GM12878 (cell line): ENCODE results near the gene SMPDL3A. TPM values are rescaled to one million over a fixed set of nuclear protein-coding genes. Genes with fewer than 3 reads are reported as not detected.

Experiments
- ATAC-seq: fragments of 200-7000 bp; cut with Tn5 transposase; 3 replicates; pipeline ENCODE4 v1.9.1; 2020; ENCODE audit warnings: mild to moderate bottlenecking, moderate library complexity
- BruUV-seq: library from RNA; stranded (reverse); fragments of 400-500 nt; replicated peaks from 2 replicates; lab custom pipeline; 2021; lab: Mats Ljungman, UMichigan
- CTCF ChIA-PET: fragments of 300-600 bp; sonication (Branson Sonifier 250); formaldehyde crosslinking; extraction: SDS; loops from one replicate; lab custom pipeline; 2021; ENCODE audit warnings: inconsistent platforms; lab: Yijun Ruan, JAX
- POLR2A ChIA-PET: fragments of 350-600 bp; formaldehyde crosslinking; extraction: SDS; loops from one replicate; lab custom pipeline; 2021; ENCODE audit warnings: inconsistent platforms; lab: Charles Lee
- RAD21 ChIA-PET: fragments of 300-600 bp; sonication (Branson Sonifier 250); formaldehyde crosslinking; loops from one replicate; lab custom pipeline; 2023; ENCODE audit warnings: antibody characterized with exemption; ENCODE audit not compliant: unreplicated experiment; lab: Charles Lee
- SMC1A ChIA-PET: fragments of 300-600 bp; sonication (Branson Sonifier 250); formaldehyde crosslinking; loops from one replicate; lab custom pipeline; 2023; ENCODE audit not compliant: unreplicated experiment, uncharacterized antibody; lab: Charles Lee
- DNase-seq: peaks from one replicate; pipeline ENCODE4 v3.0.0-alpha.2; 2011; ENCODE audit warnings: low read depth, low spot score
- FAIRE-seq: peaks from 3 replicates; lab custom pipeline; 2011; peaks lifted over from hg19 to GRCh38; lab: Jason Lieb, UNC
- H2AFZ ChIP-seq: 2 replicates; pipeline ENCODE4 v1.6.0; 2011; ENCODE audit warnings: low read depth, low read length, control low read depth; ENCODE audit not compliant: control insufficient read depth
- H3K27ac ChIP-seq: 2 replicates; pipeline ENCODE4 v1.5.1; 2011; ENCODE audit warnings: control low read depth; ENCODE audit not compliant: control insufficient read depth, insufficient read depth
- H3K27me3 ChIP-seq, 2 experiments: replicated peaks in 1 of 2; 2 replicates each; pipeline versions ENCODE4 v1.6.0 to v1.6.1; 2011; ENCODE audit warnings: low read length in 1 of 2; ENCODE audit not compliant: control insufficient read depth in 2 of 2, insufficient read depth in 2 of 2
- H3K36me3 ChIP-seq, 2 experiments: 2 replicates each; pipeline ENCODE4 v1.5.1; 2011; ENCODE audit warnings: low read length in 1 of 2; ENCODE audit not compliant: control insufficient read depth in 2 of 2, insufficient read depth in 2 of 2
- H3K4me1 ChIP-seq: 2 replicates; pipeline ENCODE4 v1.6.1; 2011; ENCODE audit warnings: mild to moderate bottlenecking, low read length, moderate library complexity, mixed read lengths; ENCODE audit not compliant: control insufficient read depth, insufficient read depth
- H3K4me2 ChIP-seq: 2 replicates; pipeline ENCODE4 v1.6.0; 2011; ENCODE audit warnings: control low read depth; ENCODE audit not compliant: control insufficient read depth, insufficient read depth
- H3K4me3 ChIP-seq: fragments of 200-600 bp; sonication (generic); 2 replicates; pipeline ENCODE4 v1.5.1; 2016
- H3K79me2 ChIP-seq: 2 replicates; pipeline ENCODE4 v1.6.0; 2011; ENCODE audit warnings: low read length; ENCODE audit not compliant: control insufficient read depth, insufficient read depth
- H3K9ac ChIP-seq: 2 replicates; pipeline ENCODE4 v1.8.0; 2011; ENCODE audit warnings: low read length, control low read depth, mixed read lengths; ENCODE audit not compliant: control insufficient read depth, insufficient read depth
- H3K9me3 ChIP-seq: replicated peaks from 3 replicates; pipeline ENCODE4 v1.5.1; 2011; ENCODE audit warnings: mild to moderate bottlenecking, low read length; ENCODE audit not compliant: control insufficient read depth, insufficient read depth
- H4K20me1 ChIP-seq: 2 replicates; pipeline ENCODE4 v1.6.0; 2011; ENCODE audit not compliant: control insufficient read depth, insufficient read depth
- CBX3 ChIP-seq: fragments of 200-600 bp; sonication (generic); IDR thresholded peaks from 2 replicates; pipeline ENCODE4 v1.6.1; 2016; ENCODE audit warnings: low read depth, borderline replicate concordance
- HDAC6 ChIP-seq: fragments of 200-600 bp; sonication (generic); IDR thresholded peaks from one replicate; pipeline ENCODE4 v1.8.0; 2017; ENCODE audit warnings: antibody characterized with exemption; ENCODE audit not compliant: unreplicated experiment
- HDGF ChIP-seq: fragments of 450-650 bp; IDR thresholded peaks from 2 replicates; pipeline ENCODE4 v1.6.1; 2016; ENCODE audit warnings: antibody characterized with exemption
- PAX5 ChIP-seq: IDR thresholded peaks from 2 replicates; pipeline ENCODE4 v1.6.1; 2011; ENCODE audit warnings: low read depth, low read length, borderline replicate concordance
- WGBS: methylation state at CpG from one replicate; pipeline ENCODE4 v1.1.6; 2016; ENCODE audit warnings: low lambda C conversion rate; ENCODE audit not compliant: insufficient replicate concordance, insufficient coverage; ENCODE audit errors: missing lambda C conversion rate; 5-methylcytosine and 5-hydroxymethylcytosine counted together
- in situ Hi-C: fragments of 300-500 bp; cut with MboI; formaldehyde crosslinking; loops from 9 replicates; pipeline ENCODE4 v1.14.3; 2018; ENCODE audit warnings: mixed read lengths
- intact Hi-C: fragments of 100-400 bp; cut with micrococcal nuclease; formaldehyde crosslinking; loops from one replicate; pipeline ENCODE4 v1.14.2; 2022; ENCODE audit not compliant: unreplicated experiment
- polyA plus RNA-seq, 11 experiments: library from polyadenylated mRNA; depleted of rRNA in 4 of 11; unstranded in 6 of 11; stranded (reverse) in 5 of 11; fragments of >200 nt; fragmentation: Nextera tagmentation in 4 of 11; fragmentation: Illumina TruSeq in 1 of 11; extraction: Ambion mirVana in 4 of 11; extraction: Trizol in 1 of 11; gene quantifications; 1 replicate in 1 of 11; 2 replicates in 10 of 11; pipeline versions ENCODE4 v1.2.1 to v1.2.3, GENCODE V29; 2011 to 2016; ENCODE audit warnings: inconsistent platforms in 2 of 11, missing spikeins in 2 of 11, low read depth in 1 of 11
- total RNA-seq, 4 experiments: library from RNA; depleted of rRNA in 3 of 4; stranded (reverse); fragments of >200 nt in 3 of 4; fragmentation: Illumina TruSeq in 1 of 4; extraction: Trizol in 1 of 4; gene quantifications; 2 replicates each; pipeline versions ENCODE4 v1.2.1 to v1.2.3, GENCODE V29; 2013 to 2021
- TF ChIP-seq, protein P1 (sequence below): fragments of 450-650 bp; IDR thresholded peaks from 2 replicates; pipeline ENCODE4 v1.6.1; 2017; ENCODE audit warnings: mild to moderate bottlenecking, low read depth, inconsistent platforms; ENCODE audit not compliant: poor library complexity, severe bottlenecking
- TF ChIP-seq, protein P2 (sequence below): IDR thresholded peaks from 2 replicates; pipeline ENCODE4 v1.6.1; 2012; ENCODE audit warnings: mild to moderate bottlenecking, low read depth, low read length

The SMPDL3A gene
- total and polyA plus RNA-seq, 10 of the 15 experiments (the other 5 are each of a cell fraction or from before 2014, with no cell fraction given) = 0.05 to 0.91 (median 0.09) TPM; not detected in 3

DNA sequence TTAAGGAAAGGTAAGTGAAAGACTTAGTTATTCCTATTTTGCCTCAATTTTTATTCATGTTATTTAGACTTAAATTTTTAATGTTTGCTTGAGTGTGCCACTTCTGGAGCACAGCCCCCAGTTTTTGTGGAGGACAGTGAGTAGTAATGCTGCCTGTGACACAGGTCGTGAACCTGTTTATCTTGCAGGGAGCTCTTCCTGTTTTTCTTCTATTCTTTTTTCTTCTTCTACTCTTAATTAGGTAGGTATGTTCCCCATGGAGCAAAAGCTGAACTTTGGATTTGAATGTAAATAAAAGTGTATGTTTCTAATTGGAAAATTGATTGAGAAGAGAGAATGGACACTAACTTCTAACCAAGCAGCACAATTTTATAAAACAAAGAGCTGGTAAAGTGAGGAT lies 12.3 kb downstream of the SMPDL3A start:
- FAIRE-seq (no peak), ATAC-seq (no peak), DNase-seq (no peak)
- Histone ChIP-seq H3K79me2 (no peaks in the 10 kb centered on the region), H3K9me3 (no peaks in the 10 kb centered on the region), H3K36me3 (no peaks in the 10 kb centered on the region), H3K27ac (no peak overlapping the region), H3K9ac (no peak overlapping the region), H3K4me2 (no peak overlapping the region), H3K4me3 (no peak overlapping the region), H2AFZ (no peak overlapping the region), H4K20me1 (no peaks in the 10 kb centered on the region), H3K4me1 (no peaks in the 10 kb centered on the region), H3K27me3 (no peaks in the 10 kb centered on the region)
- TF ChIP-seq CBX3 = no peak
- TF ChIP-seq HDGF = no peak
- ChIA-PET SMC1A (interaction anchor here (0.8 to 3.1 kb wide), 14 partner anchors 8 to 68 kb away, joined by 3 to 13 read pairs (median 4); partner anchors contain the start of gene SMPDL3A), RAD21 (interaction anchor here (0.9 to 1.3 kb wide), 2 partner anchors 14 to 69 kb away, joined by 3 to 6 read pairs; no protein-coding TSS in a partner anchor), POLR2A (interaction anchor here (1.1 kb wide), 1 partner anchor 12 kb away, joined by 5 read pairs; the partner anchor contains the start of gene SMPDL3A), CTCF (interaction anchor here (0.6 to 7.5 kb wide), 14 partner anchors 12 to 1150 kb away, joined by 3 to 59 read pairs (median 4); no protein-coding TSS in a partner anchor)
- WGBS = 0% methylated on average over 1 of the region's 1 CpG
- intact Hi-C loops (no loop called here), in situ Hi-C loops (no loop called here)
- BruUV-seq = no TSS peak

DNA sequence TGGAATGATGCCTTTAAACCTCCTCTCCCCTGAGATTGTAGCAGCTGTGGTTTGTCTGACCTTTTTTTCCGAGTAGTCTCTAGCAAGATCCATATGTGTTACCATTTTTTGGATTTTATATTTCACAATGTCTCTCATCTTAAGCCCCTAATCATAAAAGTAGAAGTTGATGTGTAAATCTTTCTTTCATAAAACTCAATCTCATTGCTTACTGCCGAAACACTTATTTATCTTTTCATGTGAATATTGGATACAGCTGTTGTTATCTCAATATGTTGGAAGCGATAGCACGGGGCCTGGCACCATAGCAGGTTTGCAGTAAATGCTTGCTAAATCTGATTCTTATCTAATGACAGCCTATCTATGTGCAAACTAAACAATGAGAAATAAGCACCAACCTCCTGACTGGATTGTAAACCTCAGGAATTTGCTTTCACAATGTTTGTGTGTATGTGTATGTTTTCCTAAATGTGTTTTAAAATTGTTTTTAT lies 14.2 kb downstream of the SMPDL3A start:
- ChIA-PET SMC1A (interaction anchor here (1.0 to 2.4 kb wide), 4 partner anchors 14 to 72 kb away, joined by 3 to 13 read pairs (median 8); partner anchors contain the start of gene SMPDL3A), POLR2A (no interaction called here), CTCF (interaction anchor here (1.3 to 7.5 kb wide), 3 partner anchors 10 to 36 kb away, joined by 3 to 59 read pairs (median 12); no protein-coding TSS in a partner anchor), RAD21 (interaction anchor here (1.7 kb wide), 1 partner anchor 36 kb away, joined by 7 read pairs; no protein-coding TSS in a partner anchor)
- Histone ChIP-seq H3K9me3 (no peaks in the 10 kb centered on the region), H3K4me1 (no peaks in the 10 kb centered on the region), H3K4me3 (no peak overlapping the region), H3K27ac (no peak overlapping the region), H3K79me2 (no peaks in the 10 kb centered on the region), H3K4me2 (no peak overlapping the region), H3K27me3 (no peaks in the 10 kb centered on the region), H4K20me1 (no peaks in the 10 kb centered on the region), H2AFZ (no peak overlapping the region), H3K36me3 (no peaks in the 10 kb centered on the region), H3K9ac (no peak overlapping the region)
- DNase-seq = no peak
- in situ Hi-C loops = no loop called here
- no TSS peak for BruUV-seq
- TF ChIP-seq, protein P1, sequence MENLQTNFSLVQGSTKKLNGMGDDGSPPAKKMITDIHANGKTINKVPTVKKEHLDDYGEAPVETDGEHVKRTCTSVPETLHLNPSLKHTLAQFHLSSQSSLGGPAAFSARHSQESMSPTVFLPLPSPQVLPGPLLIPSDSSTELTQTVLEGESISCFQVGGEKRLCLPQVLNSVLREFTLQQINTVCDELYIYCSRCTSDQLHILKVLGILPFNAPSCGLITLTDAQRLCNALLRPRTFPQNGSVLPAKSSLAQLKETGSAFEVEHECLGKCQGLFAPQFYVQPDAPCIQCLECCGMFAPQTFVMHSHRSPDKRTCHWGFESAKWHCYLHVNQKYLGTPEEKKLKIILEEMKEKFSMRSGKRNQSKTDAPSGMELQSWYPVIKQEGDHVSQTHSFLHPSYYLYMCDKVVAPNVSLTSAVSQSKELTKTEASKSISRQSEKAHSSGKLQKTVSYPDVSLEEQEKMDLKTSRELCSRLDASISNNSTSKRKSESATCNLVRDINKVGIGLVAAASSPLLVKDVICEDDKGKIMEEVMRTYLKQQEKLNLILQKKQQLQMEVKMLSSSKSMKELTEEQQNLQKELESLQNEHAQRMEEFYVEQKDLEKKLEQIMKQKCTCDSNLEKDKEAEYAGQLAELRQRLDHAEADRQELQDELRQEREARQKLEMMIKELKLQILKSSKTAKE = no peak
- TF ChIP-seq, protein P2, sequence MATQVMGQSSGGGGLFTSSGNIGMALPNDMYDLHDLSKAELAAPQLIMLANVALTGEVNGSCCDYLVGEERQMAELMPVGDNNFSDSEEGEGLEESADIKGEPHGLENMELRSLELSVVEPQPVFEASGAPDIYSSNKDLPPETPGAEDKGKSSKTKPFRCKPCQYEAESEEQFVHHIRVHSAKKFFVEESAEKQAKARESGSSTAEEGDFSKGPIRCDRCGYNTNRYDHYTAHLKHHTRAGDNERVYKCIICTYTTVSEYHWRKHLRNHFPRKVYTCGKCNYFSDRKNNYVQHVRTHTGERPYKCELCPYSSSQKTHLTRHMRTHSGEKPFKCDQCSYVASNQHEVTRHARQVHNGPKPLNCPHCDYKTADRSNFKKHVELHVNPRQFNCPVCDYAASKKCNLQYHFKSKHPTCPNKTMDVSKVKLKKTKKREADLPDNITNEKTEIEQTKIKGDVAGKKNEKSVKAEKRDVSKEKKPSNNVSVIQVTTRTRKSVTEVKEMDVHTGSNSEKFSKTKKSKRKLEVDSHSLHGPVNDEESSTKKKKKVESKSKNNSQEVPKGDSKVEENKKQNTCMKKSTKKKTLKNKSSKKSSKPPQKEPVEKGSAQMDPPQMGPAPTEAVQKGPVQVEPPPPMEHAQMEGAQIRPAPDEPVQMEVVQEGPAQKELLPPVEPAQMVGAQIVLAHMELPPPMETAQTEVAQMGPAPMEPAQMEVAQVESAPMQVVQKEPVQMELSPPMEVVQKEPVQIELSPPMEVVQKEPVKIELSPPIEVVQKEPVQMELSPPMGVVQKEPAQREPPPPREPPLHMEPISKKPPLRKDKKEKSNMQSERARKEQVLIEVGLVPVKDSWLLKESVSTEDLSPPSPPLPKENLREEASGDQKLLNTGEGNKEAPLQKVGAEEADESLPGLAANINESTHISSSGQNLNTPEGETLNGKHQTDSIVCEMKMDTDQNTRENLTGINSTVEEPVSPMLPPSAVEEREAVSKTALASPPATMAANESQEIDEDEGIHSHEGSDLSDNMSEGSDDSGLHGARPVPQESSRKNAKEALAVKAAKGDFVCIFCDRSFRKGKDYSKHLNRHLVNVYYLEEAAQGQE = no peak
- TF ChIP-seq HDAC6 (no peak), PAX5 (no peak)
- no peak for ATAC-seq
- WGBS = 40% methylated on average over 4 of the region's 4 CpGs
- no peak for FAIRE-seq
- intact Hi-C loops = no loop called here
